HK-2 (cell line): ENCODE results near the gene CA6.
A peak's percentile ranks its signal among the peaks of the same experiment; 100 is the strongest.
"Not testable (repeated sequence)": the region's sequence is repeated elsewhere in the genome, so short reads cannot be mapped to it uniquely, and the experiment has no call there.

Experiments used
- DNase-seq: peaks from one replicate; pipeline ENCODE4 v3.0.0-alpha.2; 2018; ENCODE audit not compliant: unreplicated experiment

CA6 gene

GRCh38 chr1:8945568-8945967 lies at the start of gene CA6:
Gene CA6, plus strand, starts transcription at chr1:8945868. Its CDS starts 19 bp downstream, at chr1:8945887.
- no peak for DNase-seq

GRCh38 chr1:8896775-8897174 lies 48.9 kb upstream of the CA6 start:
- DNase-seq: not testable (repeated sequence)

DNA sequence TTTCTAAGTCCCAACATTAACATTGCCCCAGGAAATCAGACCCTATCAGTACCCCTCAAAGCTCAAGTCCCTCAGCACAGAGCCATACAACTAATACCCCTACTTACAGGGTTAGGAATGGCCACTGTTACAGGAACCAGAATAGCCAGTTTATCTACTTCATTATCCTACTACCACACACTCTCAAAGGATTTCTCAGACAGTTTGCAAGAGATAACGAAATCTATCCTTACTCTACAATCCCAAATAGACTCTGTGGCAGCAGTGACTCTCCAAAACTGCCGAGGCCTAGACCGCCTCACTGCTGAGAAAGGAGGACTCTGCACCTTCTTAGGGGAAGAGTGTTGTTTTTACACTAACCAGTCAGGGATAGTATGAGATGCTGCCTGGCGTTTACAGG lies 48.2 kb upstream of the CA6 start:
- DNase-seq: not testable (repeated sequence)

DNA sequence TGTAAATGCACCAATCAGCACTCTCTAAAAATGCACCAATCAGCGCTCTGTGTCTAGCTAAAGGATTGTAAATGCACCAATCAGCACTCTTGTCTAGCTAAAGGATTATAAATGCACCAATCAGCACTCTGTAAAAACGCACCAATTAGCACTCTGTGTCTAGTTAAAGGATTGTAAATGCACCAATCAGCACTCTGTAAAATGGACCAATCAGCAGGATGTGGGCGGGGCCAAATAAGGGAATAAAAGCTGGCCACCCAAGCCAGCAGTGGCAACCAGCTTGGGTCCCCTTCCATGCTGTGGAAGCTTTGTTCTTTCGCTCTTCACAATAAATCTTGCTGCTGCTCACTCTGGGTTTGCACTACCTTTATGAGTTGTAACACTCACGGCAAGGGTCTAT lies 47.2 kb upstream of the CA6 start:
- not testable (repeated sequence) for DNase-seq

GRCh38 chr1:8899046-8899445 lies 46.6 kb upstream of the CA6 start:
- no peak for DNase-seq

- DNase-seq: not testable (repeated sequence)
Observed at GRCh38 chr1:8900684-8901083, 45.0 kb upstream of the CA6 start.

DNA sequence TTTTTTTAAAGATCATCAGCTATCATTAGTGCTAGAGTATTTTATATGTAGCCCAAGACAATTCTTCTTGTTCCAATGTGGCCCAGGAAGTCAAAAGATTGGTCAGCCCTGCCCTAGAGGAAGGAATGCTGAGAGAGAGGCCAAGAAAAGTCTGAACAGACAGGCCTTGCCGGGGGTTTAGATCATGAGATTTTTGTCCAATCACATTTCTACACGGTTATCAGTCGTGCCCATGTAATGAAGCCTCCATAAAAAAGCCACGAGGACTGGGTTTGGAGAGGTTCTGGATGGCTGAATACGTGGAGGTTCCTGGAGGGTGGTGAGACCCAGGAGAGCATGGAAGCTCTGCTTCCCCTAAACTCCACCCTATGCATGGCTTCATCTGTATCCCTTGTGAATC lies 42.9 kb upstream of the CA6 start:
- peak; percentile 53 for DNase-seq

GRCh38 chr1:8903410-8903809 lies 42.3 kb upstream of the CA6 start:
- DNase-seq: no peak

- peak; percentile 75 for DNase-seq
Observed at GRCh38 chr1:8903908-8904650, 41.6 kb upstream of the CA6 start.

DNA sequence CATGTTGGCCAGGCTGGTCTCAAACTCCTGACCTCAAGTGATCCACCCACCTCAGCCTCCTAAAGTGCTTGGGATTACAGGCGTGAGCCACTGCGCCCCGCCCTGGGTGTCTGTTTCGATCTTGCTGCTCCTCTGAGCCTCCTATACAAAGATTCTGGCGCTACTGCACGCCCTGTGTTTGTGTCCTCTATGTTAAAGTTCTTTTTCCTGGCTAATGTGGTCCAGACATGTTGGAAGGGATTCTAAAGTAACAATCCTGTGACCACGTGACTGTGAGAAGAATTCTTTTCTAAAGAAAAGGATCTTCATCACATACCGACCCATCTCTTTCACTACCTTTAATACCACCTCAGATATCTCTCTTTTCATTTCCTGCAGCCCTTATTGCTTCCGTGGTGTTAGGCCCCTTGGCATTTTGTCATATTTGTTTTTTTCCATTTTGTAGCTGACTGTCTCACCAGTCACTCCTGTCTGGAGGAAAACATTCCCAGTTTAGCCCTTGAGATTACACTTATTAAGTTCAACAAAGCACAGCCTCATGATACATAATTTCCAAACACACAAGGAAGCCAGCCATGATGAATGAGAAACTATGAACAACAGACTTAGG lies 40.0 kb upstream of the CA6 start:
- no peak for DNase-seq

GRCh38 chr1:8908388-8909151 lies 37.1 kb upstream of the CA6 start:
- no peak for DNase-seq

GRCh38 chr1:8910331-8910730 lies 35.3 kb upstream of the CA6 start:
- no peak for DNase-seq

- no peak for DNase-seq
Observed at GRCh38 chr1:8910914-8911313, 34.8 kb upstream of the CA6 start.

DNA sequence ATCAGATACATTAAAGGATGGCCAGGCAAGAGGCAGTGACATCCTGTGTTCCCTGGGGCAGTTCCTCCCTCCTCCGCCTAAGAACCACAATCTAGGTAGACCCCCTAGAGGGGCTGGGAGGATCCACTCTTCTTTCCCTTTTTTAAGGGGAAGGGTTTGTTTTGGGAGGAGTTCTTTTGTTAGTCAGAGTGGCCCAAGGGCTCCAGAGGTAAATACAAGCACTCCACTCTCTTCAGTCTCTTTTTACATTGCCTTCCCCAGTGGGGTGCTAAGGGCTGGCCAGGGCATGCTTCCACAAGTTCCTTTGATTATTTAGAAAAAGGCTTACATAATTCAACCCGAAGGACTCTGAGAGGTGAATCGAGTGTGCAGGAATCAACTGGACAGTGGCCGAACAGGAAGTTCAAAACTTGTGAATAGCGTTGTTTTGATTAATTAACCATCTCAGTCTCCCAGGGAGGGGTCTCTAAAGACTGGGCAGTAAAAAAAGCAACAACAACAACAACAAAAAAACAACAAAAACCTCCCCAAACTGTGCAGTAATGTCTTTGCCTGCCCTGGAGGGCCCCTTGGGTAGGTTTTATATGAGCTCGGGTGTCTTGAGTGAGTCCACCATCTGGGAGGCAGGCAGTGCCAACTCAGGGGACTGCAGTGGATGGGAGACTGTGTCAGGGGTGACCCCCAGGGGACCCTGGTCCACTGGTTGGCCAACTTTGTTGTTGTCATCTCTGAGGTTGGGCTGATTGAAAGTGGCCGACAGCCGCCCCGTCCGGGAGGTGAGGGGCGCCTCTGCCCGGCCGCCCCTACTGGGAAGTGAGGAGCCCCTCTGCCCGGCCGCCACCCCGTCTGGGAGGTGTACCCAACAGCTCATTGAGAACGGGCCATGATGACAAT lies 34.0 kb upstream of the CA6 start:
- no peak for DNase-seq

- DNase-seq: no peak
Observed at GRCh38 chr1:8913457-8913856, 32.2 kb upstream of the CA6 start.

DNA sequence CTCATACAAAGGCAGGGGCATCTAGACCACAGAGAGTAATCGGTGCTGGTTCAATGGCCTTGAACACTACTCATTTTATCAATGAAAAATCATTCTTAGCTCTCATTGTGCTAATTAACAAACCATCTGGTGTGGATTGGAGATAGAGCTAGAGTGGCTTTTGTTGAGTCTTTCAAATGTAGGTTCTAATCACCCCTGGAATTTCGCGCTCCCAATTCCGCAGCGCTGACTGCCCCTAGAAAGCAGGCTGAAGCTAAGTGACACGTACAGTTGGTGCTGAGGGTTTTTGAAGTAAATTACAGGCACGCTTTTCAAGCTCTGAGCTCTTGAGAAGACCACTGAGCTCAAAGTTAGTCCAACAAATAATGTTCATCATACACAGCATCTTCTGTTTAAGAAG lies 31.2 kb upstream of the CA6 start:
- DNase-seq: no peak

DNA sequence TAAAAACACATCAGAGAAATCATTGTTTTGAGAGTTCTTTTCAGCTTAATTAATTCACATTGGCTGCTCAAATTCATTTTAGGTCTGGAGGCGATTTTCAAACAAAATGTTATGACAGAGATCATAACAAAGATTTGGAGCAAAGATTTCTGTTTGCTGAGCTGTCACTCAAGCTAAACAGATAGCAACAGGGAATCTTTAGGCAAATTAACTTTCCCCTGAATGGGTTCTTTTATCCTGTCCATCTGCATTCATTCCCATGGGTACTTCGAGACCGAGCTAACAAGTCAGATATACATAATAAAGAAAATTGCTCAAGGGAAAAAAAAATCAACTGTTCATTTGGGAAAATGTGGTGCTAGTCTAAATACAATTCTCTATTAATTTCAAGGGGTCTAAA lies 30.2 kb upstream of the CA6 start:
- no peak for DNase-seq

DNA sequence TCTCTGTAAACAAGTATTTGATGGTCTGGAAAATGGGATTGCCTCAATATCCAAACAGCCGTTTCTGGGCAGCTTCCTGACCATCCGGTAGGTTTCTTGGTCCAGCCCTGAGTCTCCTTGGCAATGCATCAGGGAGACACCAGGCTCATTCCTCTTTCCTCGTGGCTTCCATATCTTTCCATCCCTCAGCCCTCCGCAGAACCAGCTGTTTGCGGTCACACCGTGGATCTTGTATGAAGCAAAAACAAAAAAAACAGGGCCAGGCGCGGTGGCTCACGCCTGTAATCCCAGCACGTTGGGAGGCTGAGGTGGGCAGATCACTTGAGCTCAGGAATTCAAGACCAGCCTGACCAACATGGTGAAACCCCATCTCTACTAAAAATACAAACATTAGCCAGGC lies 28.1 kb upstream of the CA6 start:
- DNase-seq: not testable (repeated sequence)

GRCh38 chr1:8922962-8923361 lies 22.7 kb upstream of the CA6 start:
- no peak for DNase-seq

DNA sequence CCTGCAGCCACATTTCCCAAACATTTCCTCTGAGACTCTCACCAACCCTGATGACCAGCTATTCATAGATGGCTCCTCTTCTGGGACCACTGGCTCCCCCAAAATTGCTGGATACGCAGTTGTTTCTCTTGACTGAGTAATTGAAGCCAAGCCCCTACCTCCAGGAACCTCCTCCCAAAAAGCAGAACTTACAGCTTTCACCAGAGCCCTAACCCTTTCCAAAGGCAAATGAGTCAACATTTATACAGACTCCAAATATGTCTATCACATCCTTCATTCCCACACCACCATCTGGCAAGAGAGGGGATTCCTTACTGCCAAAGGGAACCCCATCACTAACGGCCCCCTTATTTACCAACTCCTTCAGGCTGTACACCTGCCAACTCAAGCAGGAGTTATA lies 20.3 kb upstream of the CA6 start:
- no peak for DNase-seq

DNA sequence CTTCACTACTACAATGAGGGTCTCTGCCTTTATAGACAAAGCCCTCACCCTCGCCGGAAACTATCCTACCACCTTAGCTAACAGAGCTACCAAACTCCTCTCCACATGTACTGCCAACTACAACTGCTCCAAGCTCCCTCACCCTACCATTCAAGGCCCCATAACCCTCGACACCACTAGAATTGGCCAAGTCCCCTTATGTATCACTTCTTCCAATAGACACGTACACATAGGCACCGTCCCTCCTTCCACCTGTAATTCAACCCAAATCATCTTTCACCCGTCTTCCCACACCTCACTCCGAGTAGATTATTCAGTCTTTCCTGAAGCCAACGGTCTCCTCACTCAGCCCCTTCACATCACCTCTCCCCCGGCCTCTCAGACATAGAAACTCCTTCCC lies 19.7 kb upstream of the CA6 start:
- no peak for DNase-seq
